ENCODE measurements around the gene C14orf180. TPM values are rescaled to one million over a fixed set of nuclear protein-coding genes. Genes with fewer than 3 reads are reported as not detected.

The C14orf180 gene
- total and polyA plus RNA-seq, 10 of the 15 experiments (the other 5 are each of a cell fraction or from before 2014, with no cell fraction given): not detected

DNA sequence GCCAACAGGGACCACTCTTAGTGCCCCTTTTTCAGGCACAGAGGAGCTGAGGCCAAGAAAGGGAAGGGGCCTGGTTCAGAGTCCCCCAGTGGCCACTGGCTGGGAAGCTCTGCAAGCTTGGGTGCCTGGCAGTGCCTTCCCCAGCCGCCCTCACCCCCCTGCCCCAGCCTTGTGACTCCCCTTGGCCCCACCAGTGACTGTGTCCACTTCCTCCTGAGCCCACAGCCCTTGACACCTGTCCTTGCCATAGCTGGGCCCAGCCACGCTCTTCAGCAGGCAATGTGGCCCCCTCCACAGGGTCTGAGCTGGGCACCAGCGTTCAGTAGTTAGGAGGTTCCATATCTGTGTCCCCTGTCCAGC lies 19.0 kb upstream of the C14orf180 start:
- Histone ChIP-seq H3K9ac (ENCODE audit: control insufficient read depth, insufficient read depth, low read length) (no peak overlapping the region), H3K9me3 (replicated peaks; ENCODE audit: control insufficient read depth, insufficient read depth, low read length) (no peaks in the 10 kb centered on the region), H3K4me3 (no peak overlapping the region), H3K27me3 (replicated peaks in 1 of 2; ENCODE audit: control insufficient read depth in 2 of 2, insufficient read depth in 2 of 2, low read length in 1 of 2) (peaks cover 0 to 2% of the 10 kb centered on the region in 2 experiments; a peak in 1 of 4 replicates), H2AFZ (ENCODE audit: control insufficient read depth, low read depth, low read length) (no peak overlapping the region), H4K20me1 (ENCODE audit: control insufficient read depth, insufficient read depth) (no peaks in the 10 kb centered on the region), H3K4me2 (ENCODE audit: control insufficient read depth, insufficient read depth) (no peak overlapping the region), H3K27ac (ENCODE audit: control insufficient read depth, insufficient read depth) (no peak overlapping the region), H3K79me2 (ENCODE audit: control insufficient read depth, insufficient read depth, low read length) (no peaks in the 10 kb centered on the region), H3K4me1 (ENCODE audit: control insufficient read depth, insufficient read depth, low read length) (no peaks in the 10 kb centered on the region), H3K36me3 (ENCODE audit: control insufficient read depth in 2 of 2, insufficient read depth in 2 of 2, low read length in 1 of 2) (no peaks in the 10 kb centered on the region)
- ATAC-seq (no peak), DNase-seq (ENCODE audit: low read depth, low spot score) (no peak), FAIRE-seq (no peak)
- intact Hi-C loops (cut with micrococcal nuclease; ENCODE audit: unreplicated experiment): no loop called here
- no TSS peak for BruUV-seq (replicated peaks)
- in situ Hi-C loops (cut with MboI): loop anchor here (5.0 kb wide), 2 partner anchors 418 to 483 kb away; no protein-coding TSS in a partner anchor
- 0% methylated on average over 2 of the region's 3 CpGs for WGBS (ENCODE audit: insufficient coverage, insufficient replicate concordance, low lambda C conversion rate, missing lambda C conversion rate)
- ChIA-PET CTCF (no interaction called here), POLR2A (no interaction called here), RAD21 (ENCODE audit: unreplicated experiment) (interaction anchor here (0.6 kb wide), 1 partner anchor 1818 kb away, joined by 3 read pairs; no protein-coding TSS in a partner anchor), SMC1A (ENCODE audit: uncharacterized antibody, unreplicated experiment) (interaction anchor here (0.5 kb wide), 1 partner anchor 21 kb away, joined by 3 read pairs; no protein-coding TSS in a partner anchor)
- TF ChIP-seq DPF2 (IDR thresholded peaks at IDR 0.05) (no peak), IKZF2 (IDR thresholded peaks at IDR 0.05) (no peak), SMARCA5 (IDR thresholded peaks at IDR 0.05) (no peak), NBN (IDR thresholded peaks at IDR 0.05) (no peak)
- TF ChIP-seq, protein P1, sequence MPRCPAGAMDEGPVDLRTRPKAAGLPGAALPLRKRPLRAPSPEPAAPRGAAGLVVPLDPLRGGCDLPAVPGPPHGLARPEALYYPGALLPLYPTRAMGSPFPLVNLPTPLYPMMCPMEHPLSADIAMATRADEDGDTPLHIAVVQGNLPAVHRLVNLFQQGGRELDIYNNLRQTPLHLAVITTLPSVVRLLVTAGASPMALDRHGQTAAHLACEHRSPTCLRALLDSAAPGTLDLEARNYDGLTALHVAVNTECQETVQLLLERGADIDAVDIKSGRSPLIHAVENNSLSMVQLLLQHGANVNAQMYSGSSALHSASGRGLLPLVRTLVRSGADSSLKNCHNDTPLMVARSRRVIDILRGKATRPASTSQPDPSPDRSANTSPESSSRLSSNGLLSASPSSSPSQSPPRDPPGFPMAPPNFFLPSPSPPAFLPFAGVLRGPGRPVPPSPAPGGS (IDR thresholded peaks at IDR 0.05; ENCODE audit: borderline replicate concordance, insufficient read depth, low read depth, low read length, poor library complexity, severe bottlenecking): no peak
- TF ChIP-seq, protein P2, sequence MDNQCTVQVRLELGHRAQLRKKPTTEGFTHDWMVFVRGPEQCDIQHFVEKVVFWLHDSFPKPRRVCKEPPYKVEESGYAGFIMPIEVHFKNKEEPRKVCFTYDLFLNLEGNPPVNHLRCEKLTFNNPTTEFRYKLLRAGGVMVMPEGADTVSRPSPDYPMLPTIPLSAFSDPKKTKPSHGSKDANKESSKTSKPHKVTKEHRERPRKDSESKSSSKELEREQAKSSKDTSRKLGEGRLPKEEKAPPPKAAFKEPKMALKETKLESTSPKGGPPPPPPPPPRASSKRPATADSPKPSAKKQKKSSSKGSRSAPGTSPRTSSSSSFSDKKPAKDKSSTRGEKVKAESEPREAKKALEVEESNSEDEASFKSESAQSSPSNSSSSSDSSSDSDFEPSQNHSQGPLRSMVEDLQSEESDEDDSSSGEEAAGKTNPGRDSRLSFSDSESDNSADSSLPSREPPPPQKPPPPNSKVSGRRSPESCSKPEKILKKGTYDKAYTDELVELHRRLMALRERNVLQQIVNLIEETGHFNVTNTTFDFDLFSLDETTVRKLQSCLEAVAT (IDR thresholded peaks at IDR 0.05): no peak
- TF ChIP-seq, protein P3, sequence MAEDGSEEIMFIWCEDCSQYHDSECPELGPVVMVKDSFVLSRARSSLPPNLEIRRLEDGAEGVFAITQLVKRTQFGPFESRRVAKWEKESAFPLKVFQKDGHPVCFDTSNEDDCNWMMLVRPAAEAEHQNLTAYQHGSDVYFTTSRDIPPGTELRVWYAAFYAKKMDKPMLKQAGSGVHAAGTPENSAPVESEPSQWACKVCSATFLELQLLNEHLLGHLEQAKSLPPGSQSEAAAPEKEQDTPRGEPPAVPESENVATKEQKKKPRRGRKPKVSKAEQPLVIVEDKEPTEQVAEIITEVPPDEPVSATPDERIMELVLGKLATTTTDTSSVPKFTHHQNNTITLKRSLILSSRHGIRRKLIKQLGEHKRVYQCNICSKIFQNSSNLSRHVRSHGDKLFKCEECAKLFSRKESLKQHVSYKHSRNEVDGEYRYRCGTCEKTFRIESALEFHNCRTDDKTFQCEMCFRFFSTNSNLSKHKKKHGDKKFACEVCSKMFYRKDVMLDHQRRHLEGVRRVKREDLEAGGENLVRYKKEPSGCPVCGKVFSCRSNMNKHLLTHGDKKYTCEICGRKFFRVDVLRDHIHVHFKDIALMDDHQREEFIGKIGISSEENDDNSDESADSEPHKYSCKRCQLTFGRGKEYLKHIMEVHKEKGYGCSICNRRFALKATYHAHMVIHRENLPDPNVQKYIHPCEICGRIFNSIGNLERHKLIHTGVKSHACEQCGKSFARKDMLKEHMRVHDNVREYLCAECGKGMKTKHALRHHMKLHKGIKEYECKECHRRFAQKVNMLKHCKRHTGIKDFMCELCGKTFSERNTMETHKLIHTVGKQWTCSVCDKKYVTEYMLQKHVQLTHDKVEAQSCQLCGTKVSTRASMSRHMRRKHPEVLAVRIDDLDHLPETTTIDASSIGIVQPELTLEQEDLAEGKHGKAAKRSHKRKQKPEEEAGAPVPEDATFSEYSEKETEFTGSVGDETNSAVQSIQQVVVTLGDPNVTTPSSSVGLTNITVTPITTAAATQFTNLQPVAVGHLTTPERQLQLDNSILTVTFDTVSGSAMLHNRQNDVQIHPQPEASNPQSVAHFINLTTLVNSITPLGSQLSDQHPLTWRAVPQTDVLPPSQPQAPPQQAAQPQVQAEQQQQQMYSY (CRISPR knock-in tag; IDR thresholded peaks at IDR 0.05): no peak

Data from GM12878 (cell line).